Activated effector memory CD4-positive, alpha-beta T cell treated with Interleukin-2 at 50 U/mL for 16 hours (primary cell): ENCODE results near the gene P2RX7.

ENCODE experiments used
- DNase-seq: peaks from one replicate; pipeline ENCODE4 v3.0.0-alpha.2; 2020

P2RX7 gene

GRCh38 chr12:121111684-121112083, 21.0 kb upstream of the P2RX7 start:
- no peak for DNase-seq

GRCh38 chr12:121112496-121112895, 20.2 kb upstream of the P2RX7 start:
- no peak for DNase-seq

DNA sequence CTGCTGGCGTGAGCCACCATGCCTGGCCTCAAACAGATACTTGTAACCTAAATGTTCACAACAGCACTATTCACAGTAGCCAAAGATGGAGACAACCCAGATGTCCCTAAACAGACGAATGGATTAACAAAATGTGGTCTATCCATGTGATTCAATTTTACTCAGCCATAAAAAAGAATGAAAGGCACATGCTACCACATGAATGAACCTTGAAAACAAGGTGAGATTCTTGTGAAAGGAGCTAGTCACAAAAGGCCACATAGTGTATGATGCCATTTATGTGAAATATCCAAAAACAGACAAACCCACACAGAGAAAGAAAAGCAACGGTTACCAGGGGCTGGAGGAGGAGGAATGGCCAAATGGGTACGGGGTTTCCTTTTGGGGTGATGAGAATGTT, 19.6 kb upstream of the P2RX7 start:
- DNase-seq: no peak

- DNase-seq: no peak
These were observed 18.5 kb upstream of the P2RX7 start for GRCh38 chr12:121114019-121114639.

DNA sequence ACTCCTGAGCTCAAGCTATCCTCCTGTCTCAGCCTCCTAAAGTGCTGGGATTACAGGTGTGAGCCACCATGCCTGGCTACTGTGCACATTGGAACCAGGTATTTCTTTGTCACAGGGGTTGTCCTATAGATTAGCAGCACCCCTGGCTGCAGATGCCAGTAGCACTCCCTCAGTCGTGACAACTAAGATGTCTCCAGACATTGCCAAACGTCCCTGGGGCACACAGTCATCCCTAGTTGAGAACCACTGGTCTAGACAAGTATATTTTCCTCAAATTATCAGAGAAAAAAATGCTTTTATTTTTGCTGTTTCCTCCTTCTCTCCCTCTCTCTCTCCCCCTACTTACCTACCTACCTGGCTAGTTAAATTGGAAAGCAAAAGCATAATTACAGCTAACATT, 17.9 kb upstream of the P2RX7 start:
- no peak for DNase-seq

DNA sequence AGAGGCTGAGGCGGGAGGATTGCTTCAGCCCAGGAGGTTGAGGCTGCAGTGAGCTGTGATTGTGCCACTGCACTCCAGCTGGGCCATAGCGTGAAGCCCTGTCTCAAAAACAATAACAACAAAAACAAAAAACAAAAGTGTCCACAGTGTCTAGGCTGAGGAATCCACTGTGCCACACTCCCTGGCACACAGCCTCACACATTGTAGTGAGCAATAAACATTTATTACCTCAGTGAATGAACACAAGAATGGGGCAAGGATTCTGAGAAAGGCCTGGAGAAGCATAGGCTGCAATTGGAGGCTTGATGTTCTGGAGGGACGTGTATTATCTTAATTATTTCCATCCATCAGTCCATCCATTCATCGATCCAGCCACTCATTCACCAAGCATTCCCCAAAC, 17.1 kb upstream of the P2RX7 start:
- no peak for DNase-seq

GRCh38 chr12:121116318-121117225, 16.1 kb upstream of the P2RX7 start:
- DNase-seq: no peak

- no peak for DNase-seq
These were observed 15.4 kb upstream of the P2RX7 start for GRCh38 chr12:121117226-121117777.

DNA sequence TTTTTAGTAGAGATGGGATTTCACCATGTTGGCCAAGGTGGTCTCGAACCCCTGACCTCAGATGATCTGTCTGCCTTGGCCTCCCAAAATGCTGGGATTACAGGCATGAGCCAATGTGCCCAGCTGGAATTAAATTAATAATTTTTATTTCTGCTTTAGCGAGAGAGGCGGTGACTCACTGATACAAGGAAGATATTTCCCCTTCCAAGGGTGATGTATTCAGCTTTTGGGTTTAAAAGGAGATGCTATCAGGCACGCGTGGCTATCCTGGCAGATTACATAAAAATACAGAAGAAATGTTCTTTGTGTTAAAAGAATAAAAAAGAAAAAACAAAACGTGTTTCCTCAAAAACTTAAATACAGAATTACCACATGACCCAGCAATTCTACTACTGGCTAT, 12.4 kb upstream of the P2RX7 start:
- no peak for DNase-seq

DNA sequence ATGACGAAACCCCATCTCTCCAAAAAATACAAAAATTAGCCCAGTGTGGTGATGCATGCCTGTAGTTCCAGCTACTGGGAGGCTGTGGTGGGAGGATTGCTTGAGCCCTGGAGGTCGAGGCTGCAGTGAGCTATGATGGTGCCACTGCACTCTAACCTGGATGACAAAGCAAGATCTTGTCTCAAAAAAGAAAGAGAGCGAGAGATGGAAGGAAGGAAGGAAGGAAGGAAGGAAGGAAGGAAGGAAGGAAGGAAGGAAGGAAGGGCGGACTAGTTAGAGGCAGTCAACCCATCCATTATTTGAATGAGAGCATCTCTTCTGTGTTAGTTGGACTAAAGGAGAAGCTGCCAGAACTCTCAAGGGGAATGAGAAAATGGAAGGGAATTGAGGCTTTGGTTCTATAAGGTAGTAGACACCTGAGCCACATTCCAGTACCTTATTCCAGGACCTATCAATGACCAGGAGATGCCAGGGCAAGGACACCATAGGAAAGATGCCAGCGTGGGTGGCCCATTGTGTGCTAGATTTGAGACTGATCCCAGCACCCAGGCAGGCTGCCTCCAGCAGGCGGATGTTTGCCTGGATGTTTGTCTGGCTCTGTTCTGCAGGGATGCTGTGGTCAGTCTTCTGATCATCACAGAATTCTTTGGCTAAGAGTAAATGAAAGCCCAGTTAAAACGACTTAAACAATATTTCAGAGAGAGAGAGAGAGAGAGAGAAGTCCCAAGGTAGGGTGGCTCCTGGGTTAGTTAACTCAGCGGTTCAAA, 11.5 kb upstream of the P2RX7 start:
- no peak for DNase-seq

- DNase-seq: no peak
These were observed 10.9 kb upstream of the P2RX7 start for GRCh38 chr12:121121805-121122204.

DNA sequence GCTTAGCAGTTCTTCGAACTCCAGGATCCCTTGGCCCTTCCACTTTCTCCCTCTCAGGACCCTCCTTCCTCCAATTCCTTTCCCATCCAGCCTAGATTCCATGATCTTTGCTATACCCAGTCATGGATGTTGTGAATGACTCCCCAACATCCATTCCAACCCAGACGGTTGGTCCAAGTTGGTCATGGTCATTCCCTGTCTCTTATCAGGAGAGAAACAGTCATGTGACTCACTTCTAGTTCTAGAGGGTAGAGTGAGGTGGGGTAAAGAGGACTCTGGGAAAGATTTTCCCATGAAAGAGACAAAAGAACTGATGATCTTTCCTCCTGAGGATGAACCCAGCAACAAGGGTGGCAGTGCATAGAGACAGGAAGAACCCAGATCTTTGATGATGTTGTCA, 9.2 kb upstream of the P2RX7 start:
- no peak for DNase-seq

DNA sequence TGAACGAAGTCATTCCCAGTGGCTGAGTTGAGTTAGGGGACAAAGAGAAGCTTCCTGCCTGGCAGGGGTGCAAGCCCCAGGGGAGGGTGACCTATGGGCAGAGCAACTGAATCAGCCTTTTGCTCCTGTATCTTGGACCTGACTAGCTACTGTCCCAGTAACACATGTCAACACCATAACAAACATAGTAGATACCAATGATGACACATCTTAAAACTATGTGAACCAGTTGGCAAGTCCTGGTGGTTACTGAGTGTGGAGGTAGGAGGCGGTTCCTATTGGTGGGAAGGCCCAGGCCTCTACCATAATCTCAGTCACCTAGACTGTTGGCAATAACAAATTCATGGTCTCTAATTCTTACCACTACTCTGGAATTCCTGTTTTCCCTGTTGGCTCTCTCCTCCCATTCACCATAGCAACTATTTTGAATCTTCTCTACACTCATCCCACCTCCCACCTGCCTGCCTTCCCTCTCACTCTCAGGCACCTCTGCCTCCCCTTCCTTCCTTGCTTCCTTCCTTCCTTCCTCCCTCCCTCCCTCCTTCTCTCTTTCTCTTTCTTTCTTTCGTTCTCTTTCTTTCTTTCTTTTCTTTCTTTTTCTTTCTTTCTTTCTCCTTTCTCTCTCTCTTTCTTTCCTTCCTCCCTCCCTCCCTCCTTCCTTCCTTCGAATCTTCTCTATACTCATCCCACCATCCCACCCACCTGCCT, 8.1 kb upstream of the P2RX7 start:
- no peak for DNase-seq

GRCh38 chr12:121127501-121127900, 5.2 kb upstream of the P2RX7 start:
- no peak for DNase-seq

GRCh38 chr12:121128908-121129810, 3.5 kb upstream of the P2RX7 start:
- DNase-seq: peak; percentile 72

DNA sequence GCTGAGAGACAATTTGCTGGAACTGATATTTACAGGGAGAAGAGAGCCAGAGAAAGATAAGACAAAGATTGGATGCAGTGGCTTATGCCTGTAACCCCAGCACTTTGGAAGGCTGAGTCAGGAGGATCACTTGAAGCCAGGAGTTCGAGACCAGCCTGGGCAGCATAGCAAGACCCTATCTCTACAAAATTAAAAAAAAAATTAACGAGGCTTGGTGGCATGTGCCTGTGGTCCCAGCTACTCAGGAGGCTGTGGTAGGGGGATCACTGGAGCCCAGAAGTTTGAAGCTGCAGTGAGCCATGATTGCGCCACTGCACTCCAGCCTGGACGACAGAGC, 2.9 kb upstream of the P2RX7 start:
- DNase-seq: no peak

- DNase-seq: no peak
These were observed 1.8 kb upstream of the P2RX7 start for GRCh38 chr12:121130866-121131373.

DNA sequence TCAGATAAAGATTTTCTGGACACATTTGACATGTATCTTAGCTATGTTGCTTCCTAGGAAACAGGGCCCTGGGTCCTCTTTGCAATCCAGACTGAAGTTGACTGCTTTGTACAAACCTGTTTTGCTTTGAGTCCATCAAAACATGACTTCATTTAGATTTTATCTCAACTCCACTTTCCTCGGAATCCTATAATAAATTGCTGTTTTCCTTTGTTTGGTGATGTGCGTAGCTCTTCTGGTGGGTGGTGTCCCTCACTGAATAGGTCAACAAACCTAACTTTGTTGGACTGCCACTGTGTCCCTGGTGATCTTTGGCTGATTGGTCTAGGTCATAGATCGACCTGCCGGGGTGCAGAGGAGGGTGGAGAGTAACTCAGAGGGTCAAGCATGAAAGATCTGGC, 735 bp upstream of the P2RX7 start:
- no peak for DNase-seq

DNA sequence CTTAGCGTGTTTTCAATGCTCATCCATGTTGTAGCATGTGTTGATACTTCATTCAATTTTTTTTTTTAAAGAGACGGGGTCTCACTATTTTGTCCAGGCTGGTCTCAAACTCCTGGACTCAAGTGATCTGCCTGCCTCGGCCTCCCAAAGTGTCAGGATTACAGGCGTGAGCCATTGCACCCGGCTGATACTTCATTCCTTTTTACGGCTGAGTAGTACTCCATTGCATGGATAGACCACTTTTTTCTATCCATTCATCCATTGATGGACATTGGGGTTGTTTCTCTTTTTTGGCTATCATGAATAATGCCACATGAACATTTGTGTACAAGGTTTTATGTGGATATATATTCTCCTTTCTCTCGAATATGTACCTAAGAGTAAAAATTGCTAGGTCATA, 1.2 kb downstream of the P2RX7 start:
- no peak for DNase-seq

DNA sequence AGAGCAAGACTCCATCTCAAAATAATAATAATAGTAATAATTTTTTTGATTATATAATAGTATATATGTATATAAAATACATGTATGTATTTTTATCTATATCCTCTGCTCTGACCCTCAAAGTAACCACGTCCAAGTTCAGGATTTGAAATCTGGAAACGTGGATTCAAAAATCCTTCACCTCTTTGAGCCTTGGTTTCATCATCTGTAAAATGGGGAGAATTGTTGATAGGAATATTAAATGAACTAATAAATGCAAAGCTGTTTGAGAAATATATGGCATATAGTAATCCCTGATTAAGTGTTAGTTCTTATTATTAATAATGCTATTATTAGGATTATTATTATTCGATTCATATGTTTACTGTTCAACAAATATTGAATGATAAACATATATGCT, 2.6 kb downstream of the P2RX7 start:
- DNase-seq: no peak

DNA sequence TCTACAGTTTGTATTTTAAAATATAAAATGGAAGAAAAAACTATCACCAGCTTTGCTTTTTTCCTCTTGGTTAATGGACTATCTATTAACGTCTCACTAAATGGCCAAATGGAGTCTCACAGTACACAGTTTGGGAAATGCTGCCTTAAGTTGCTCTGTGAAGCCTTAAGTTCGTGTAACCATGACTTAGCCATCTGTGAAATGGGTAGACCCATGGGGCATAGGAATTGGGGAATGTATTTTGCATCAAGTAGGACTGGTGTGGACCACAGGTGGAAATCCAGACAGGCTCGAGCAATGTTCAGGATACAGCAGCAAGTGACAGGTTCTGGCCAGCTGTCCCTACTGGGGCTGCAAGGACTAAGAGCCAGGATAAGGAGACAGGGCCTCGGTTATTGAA, 4.8 kb downstream of the P2RX7 start:
- no peak for DNase-seq

DNA sequence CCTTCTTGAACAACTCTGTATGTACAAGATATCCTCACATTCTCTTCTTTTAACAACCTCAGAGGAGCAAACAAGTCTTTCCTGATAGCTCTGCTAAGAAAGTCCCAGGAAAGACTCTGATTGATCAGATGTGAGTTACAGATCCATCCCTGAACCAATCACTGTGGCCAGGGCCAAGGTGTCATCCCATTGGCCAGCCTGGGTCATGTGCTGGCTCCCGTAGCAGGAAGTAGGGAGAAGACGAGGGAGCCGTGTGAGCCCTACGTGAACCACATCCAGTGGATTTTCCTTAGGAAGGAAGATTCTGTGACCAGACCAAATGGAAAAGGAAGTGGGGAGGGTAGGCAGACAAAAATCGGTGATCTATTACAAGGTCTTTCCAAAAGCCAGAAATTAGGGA, 5.6 kb downstream of the P2RX7 start:
- DNase-seq: no peak
